Caco-2 (cell line): ENCODE data around the gene SMYD1. TPM values are rescaled to one million over a fixed set of nuclear protein-coding genes. Genes with fewer than 3 reads are reported as not detected.

Source experiments
- BruUV-seq: library from RNA; stranded (reverse); fragments of 400-500 nt; replicated peaks from 2 replicates; lab custom pipeline; 2021; lab: Mats Ljungman, UMichigan
- CTCF ChIA-PET: fragments of 300-600 bp; sonication (Branson Sonifier 250); formaldehyde crosslinking; loops from one replicate; lab custom pipeline; 2022; ENCODE audit warnings: antibody characterized with exemption; lab: Charles Lee
- POLR2A ChIA-PET: fragments of 300-600 bp; sonication (Branson Sonifier 250); formaldehyde crosslinking; loops from one replicate; lab custom pipeline; 2022; ENCODE audit warnings: antibody characterized with exemption; lab: Charles Lee
- DNase-seq, 2 experiments: peaks; one replicate each; pipeline versions ENCODE4 v3.0.0 to v3.0.0-alpha.2; 2020 to 2022
- H3K27me3 ChIP-seq: replicated peaks from 2 replicates; pipeline ENCODE4 v1.6.0; 2011; ENCODE audit warnings: low read length; ENCODE audit not compliant: control insufficient read depth, insufficient read depth
- H3K36me3 ChIP-seq: 2 replicates; pipeline ENCODE4 v1.5.1; 2011; ENCODE audit warnings: low read length; ENCODE audit not compliant: control insufficient read depth, insufficient read depth
- H3K4me1 ChIP-seq: fragments of 250-450 bp; sonication (Bioruptor Pico); 2 replicates; pipeline ENCODE4 v1.5.1; 2020; ENCODE audit warnings: mild to moderate bottlenecking
- H3K4me3 ChIP-seq: 2 replicates; pipeline ENCODE4 v1.5.1; 2011; ENCODE audit warnings: low read depth, mild to moderate bottlenecking, control low read depth, low read length
- H3K9me3 ChIP-seq: fragments of 250-450 bp; sonication (Bioruptor Pico); 2 replicates; pipeline ENCODE4 v1.5.1; 2020; ENCODE audit warnings: mild to moderate bottlenecking, moderate library complexity
- H3K27ac Mint-ChIP-seq: one replicate; pipeline ENCODE4 v1.8.0; 2022; ENCODE audit warnings: mixed read lengths; ENCODE audit not compliant: unreplicated experiment
- H3K27me3 Mint-ChIP-seq: one replicate; pipeline ENCODE4 v1.8.0; 2022; ENCODE audit warnings: mixed read lengths; ENCODE audit not compliant: insufficient read depth, unreplicated experiment
- H3K36me3 Mint-ChIP-seq: one replicate; pipeline ENCODE4 v1.8.0; 2022; ENCODE audit warnings: mild to moderate bottlenecking, mixed read lengths; ENCODE audit not compliant: insufficient read depth, unreplicated experiment
- H3K4me1 Mint-ChIP-seq: one replicate; pipeline ENCODE4 v1.8.0; 2022; ENCODE audit warnings: low read depth, mixed read lengths; ENCODE audit not compliant: unreplicated experiment
- H3K4me3 Mint-ChIP-seq: one replicate; pipeline ENCODE4 v1.8.0; 2022; ENCODE audit warnings: mild to moderate bottlenecking, moderate library complexity, mixed read lengths; ENCODE audit not compliant: unreplicated experiment
- H3K9me3 Mint-ChIP-seq: one replicate; pipeline ENCODE4 v1.8.0; 2022; ENCODE audit warnings: mixed read lengths; ENCODE audit not compliant: unreplicated experiment
- CTCF ChIP-seq, 2 experiments: fragments of 200-600 bp in 1 of 2; IDR thresholded peaks; 1 replicate in 1 of 2; 2 replicates in 1 of 2; pipeline versions ENCODE4 v1.5.1 to v1.8.0; 2011 to 2022; ENCODE audit warnings: antibody characterized with exemption in 1 of 2, control low read depth in 1 of 2, inconsistent platforms in 1 of 2, low read depth in 1 of 2, low read length in 1 of 2, mild to moderate bottlenecking in 1 of 2, moderate library complexity in 1 of 2; ENCODE audit not compliant: insufficient read depth in 1 of 2, severe bottlenecking in 1 of 2, unreplicated experiment in 1 of 2
- intact Hi-C: fragments of 100-400 bp; cut with micrococcal nuclease; formaldehyde crosslinking; loops from one replicate; pipeline ENCODE4 v1.10.0; 2022; ENCODE audit not compliant: unreplicated experiment
- total RNA-seq: library from RNA; stranded (reverse); gene quantifications from 2 replicates; pipeline ENCODE4 v1.2.3, GENCODE V29; 2022

The SMYD1 gene
- total RNA-seq, 1 experiment from 2014 or later: not detected

- Histone ChIP-seq H3K9me3 (peaks cover 24% of the 10 kb centered on the region), H3K27me3 (no peaks in the 10 kb centered on the region), H3K36me3 (no peaks in the 10 kb centered on the region; the same call in 1 of the 2 replicates), H3K4me1 (peaks cover 33% of the 10 kb centered on the region), H3K4me3 (no peak overlapping the region)
- CTCF ChIA-PET: interaction anchor here (2.1 kb wide), 1 partner anchor 84 kb away, joined by 10 read pairs; no protein-coding TSS in a partner anchor
- no peaks in the 10 kb centered on the region for H3K36me3 Mint-ChIP-seq
- H3K27ac Mint-ChIP-seq: no peak overlapping the region
- POLR2A ChIA-PET: no interaction called here
- no peaks in the 10 kb centered on the region for H3K27me3 Mint-ChIP-seq
- peaks cover 20% of the 10 kb centered on the region for H3K4me1 Mint-ChIP-seq
- BruUV-seq: no TSS peak
- TF ChIP-seq CTCF (IDR thresholded peaks at IDR 0.05; ENCODE audit: insufficient read depth in 1 of 2, low read depth in 1 of 2, low read length in 1 of 2, severe bottlenecking in 1 of 2, unreplicated experiment in 1 of 2): no peak
- no peak for DNase-seq
- peaks cover 49% of the 10 kb centered on the region for H3K9me3 Mint-ChIP-seq
- intact Hi-C loops: no loop called here
- H3K4me3 Mint-ChIP-seq: no peak overlapping the region
These were observed 77.4 kb downstream of the SMYD1 start for GRCh38 chr2:88144914-88145497.

GRCh38 chr2:88146590-88146989, 79.0 kb downstream of the SMYD1 start:
- Histone ChIP-seq H3K4me3 (no peak overlapping the region), H3K27me3 (no peaks in the 10 kb centered on the region), H3K4me1 (peaks cover 24% of the 10 kb centered on the region), H3K9me3 (peaks cover 18% of the 10 kb centered on the region), H3K36me3 (no peaks in the 10 kb centered on the region; the same call in 1 of the 2 replicates)
- H3K4me3 Mint-ChIP-seq: no peak overlapping the region
- TF ChIP-seq CTCF (IDR thresholded peaks at IDR 0.05; ENCODE audit: insufficient read depth in 1 of 2, low read depth in 1 of 2, low read length in 1 of 2, severe bottlenecking in 1 of 2, unreplicated experiment in 1 of 2): no peak
- ChIA-PET CTCF (interaction anchor here (1.4 to 2.1 kb wide), 2 partner anchors 13 to 86 kb away, joined by 3 to 10 read pairs; no protein-coding TSS in a partner anchor), POLR2A (interaction anchor here (0.5 kb wide), 1 partner anchor 1705 kb away, joined by 11 read pairs; no protein-coding TSS in a partner anchor)
- no TSS peak for BruUV-seq
- peaks cover 36% of the 10 kb centered on the region for H3K9me3 Mint-ChIP-seq
- no peaks in the 10 kb centered on the region for H3K27me3 Mint-ChIP-seq
- H3K4me1 Mint-ChIP-seq: peaks cover 17% of the 10 kb centered on the region
- no peak overlapping the region for H3K27ac Mint-ChIP-seq
- DNase-seq: no peak
- intact Hi-C loops: no loop called here
- H3K36me3 Mint-ChIP-seq: no peaks in the 10 kb centered on the region

- Mint-ChIP-seq H3K4me1 (peaks cover 17% of the 10 kb centered on the region), H3K9me3 (peaks cover 36% of the 10 kb centered on the region), H3K27me3 (no peaks in the 10 kb centered on the region), H3K4me3 (no peak overlapping the region), H3K36me3 (no peaks in the 10 kb centered on the region), H3K27ac (no peak overlapping the region)
- H3K36me3 ChIP-seq: no peaks in the 10 kb centered on the region; the same call in 1 of the 2 replicates
- no TSS peak for BruUV-seq
- no peak overlapping the region for H3K4me3 ChIP-seq
- H3K9me3 ChIP-seq: peaks cover 18% of the 10 kb centered on the region
- intact Hi-C loops: no loop called here
- TF ChIP-seq CTCF (IDR thresholded peaks at IDR 0.05; ENCODE audit: insufficient read depth in 1 of 2, low read depth in 1 of 2, low read length in 1 of 2, severe bottlenecking in 1 of 2, unreplicated experiment in 1 of 2): no peak
- peaks cover 24% of the 10 kb centered on the region for H3K4me1 ChIP-seq
- ChIA-PET POLR2A (interaction anchor here (0.5 kb wide), 1 partner anchor 1705 kb away, joined by 11 read pairs; no protein-coding TSS in a partner anchor), CTCF (interaction anchor here (1.4 to 2.1 kb wide), 2 partner anchors 13 to 86 kb away, joined by 3 to 10 read pairs; no protein-coding TSS in a partner anchor)
- DNase-seq: no peak
- H3K27me3 ChIP-seq: no peaks in the 10 kb centered on the region
These were observed 79.5 kb downstream of the SMYD1 start for GRCh38 chr2:88147145-88147544.
